Pons (tissue), 1 donor: ENCODE results near the gene EDA.
"Not testable (repeated sequence)": the region's sequence is repeated elsewhere in the genome, so short reads cannot be mapped to it uniquely, and the experiment has no call there.

Experiments
- DNase-seq: peaks from one replicate; pipeline ENCODE4 v3.0.0-alpha.2; 2016; ENCODE audit warnings: low spot score

Gene EDA

DNA sequence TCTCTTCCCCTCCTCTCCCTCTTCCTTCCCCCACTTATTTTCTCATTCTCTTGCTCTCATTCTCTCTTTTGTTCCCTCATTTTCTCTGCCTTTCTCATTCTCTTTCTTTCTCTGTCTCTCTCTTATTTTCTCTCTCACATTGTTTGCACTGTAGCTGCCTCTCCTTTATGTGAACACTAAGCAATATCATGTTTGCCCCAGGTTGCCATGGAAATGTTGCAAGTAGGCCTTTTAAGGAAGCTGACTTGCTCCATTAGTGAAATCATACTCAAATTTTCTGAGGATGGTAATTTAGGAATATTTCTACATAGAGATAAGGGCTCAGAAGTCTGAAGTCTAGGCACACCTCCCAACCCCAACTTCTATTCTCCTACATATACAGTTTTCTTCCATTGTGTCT, 130.1 kb downstream of the EDA start:
- DNase-seq = no peak

DNA sequence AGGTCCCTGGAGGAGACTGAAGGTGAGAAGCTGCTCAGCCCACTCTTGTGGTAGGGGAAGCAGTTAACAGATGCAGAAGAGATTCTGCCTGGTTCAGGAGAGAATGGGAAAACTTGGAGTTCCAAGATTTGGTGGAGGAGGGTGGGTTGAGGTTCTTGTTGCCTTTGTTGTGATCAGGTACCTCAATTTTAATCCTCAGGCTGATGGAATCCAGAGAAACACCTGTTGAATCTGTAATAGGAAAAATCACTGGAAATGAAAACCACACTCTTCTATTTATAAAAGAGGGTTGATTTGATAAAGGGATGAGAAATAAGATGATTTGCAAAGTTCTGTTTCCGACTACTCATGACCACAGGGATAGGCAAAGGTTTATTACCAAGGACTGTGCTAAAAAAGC, 132.1 kb downstream of the EDA start:
- no peak for DNase-seq

DNA sequence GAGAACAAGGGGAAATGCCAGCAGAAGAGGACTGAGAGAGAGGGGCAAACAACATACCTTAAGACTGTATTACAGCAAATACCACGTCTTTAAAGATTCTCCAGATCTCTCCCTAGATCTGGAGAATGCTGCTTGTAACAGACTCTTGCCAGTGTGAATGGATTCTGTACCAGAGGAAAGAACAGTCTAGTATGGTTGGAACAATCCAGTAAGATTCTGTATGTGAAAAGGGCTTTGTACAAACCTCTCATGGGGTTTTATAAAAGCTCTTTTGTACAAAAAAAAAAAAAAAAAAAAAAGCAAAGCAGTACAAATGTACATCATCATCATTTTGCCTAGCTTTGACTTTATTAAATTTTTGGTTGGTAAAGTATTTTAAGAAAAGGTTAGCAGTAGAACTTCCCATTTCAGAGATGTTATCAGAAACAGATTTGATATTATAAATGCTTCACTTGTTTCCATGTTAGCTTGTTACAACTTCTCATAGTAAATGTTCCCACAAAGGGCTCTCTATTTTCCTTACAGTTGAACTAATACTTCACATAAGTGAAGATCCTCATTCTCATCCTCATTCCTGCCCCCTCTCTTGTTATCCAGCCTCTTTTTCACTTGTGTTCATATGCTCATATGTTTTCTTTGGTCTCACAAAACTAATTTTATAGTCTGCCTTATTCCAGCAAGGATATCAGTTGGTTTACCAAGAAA, 144.2 kb downstream of the EDA start:
- DNase-seq = peak; percentile 82

- no peak for DNase-seq
Observed at GRCh38 chrX:69761633-69762032, 145.7 kb downstream of the EDA start.

DNA sequence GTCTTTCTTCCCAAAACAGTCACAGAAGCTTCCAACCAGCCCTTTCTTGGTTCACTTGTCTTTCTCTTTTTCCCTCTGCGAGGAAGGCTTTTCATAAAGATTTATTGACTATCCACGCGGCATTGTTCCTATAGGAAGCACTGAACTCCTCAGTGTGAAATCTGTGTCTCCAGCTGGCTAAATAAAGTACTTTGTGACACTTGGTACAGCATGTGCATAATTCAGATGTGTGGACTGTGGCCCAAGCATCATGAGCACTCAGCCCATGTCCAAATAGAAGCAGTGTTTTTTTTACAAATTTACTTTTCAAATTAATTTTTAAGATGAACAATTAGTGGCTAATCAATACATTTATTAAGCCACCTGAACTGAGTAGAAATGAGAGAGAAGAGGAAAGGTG, 146.4 kb downstream of the EDA start:
- no peak for DNase-seq

DNA sequence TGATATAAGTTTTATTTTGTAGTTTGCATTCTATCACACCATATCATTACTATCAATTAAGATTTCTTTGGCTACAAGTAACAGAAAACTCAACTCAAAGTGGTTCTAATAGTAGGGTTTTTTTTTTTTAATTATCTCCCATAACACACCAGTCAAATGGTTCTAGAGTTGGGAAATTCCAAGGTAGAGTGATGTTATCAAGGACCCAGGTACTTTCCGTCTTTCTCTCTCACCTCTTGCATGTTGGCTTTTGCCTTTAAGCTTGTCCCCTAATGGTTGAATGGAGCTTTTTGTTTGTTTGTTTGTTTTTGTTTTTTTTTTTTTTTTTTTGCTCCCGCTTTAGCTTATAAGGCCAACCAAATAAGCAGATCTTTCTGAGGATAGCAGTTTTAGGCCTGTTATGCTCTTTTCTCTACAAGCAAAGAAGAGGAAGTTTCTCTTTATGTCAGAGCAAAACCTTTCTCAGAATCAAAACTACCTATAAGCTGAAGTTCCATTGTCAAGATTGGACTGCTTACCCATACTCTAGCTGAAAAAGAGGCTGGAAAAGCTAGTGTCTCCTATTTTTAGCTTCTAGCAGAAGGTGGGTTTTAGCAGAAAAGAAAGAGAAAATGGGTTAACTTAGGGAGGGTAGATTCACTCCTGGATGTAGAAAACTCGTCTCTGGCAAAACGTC, 177.5 kb downstream of the EDA start:
- DNase-seq = no peak

GRCh38 chrX:69795702-69796101, 179.8 kb downstream of the EDA start:
- DNase-seq = no peak

DNA sequence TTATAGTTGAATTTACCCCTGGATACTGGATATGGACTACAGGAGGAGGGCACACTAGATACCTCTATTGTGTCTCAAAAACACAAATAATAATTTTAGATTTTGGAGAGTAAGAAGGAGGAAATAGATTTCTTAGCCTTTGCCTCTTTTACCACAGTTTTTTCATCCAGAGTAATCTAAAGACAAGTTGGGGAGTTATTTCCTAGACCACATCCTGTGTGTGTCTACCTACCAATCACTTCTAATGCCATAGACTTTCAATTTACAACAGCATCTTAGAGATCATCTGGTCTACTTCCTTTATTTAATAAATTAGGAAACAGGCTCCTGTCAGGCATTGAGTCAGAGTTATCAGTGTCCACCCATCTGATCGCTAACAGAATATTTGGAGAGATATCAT, 191.5 kb downstream of the EDA start:
- DNase-seq = no peak

- DNase-seq = no peak
Observed at GRCh38 chrX:69808375-69808774, 192.5 kb downstream of the EDA start.

- no peak for DNase-seq
Observed at GRCh38 chrX:69813677-69814076, 197.8 kb downstream of the EDA start.

- DNase-seq = no peak
Observed at GRCh38 chrX:69815063-69815462, 199.2 kb downstream of the EDA start.

DNA sequence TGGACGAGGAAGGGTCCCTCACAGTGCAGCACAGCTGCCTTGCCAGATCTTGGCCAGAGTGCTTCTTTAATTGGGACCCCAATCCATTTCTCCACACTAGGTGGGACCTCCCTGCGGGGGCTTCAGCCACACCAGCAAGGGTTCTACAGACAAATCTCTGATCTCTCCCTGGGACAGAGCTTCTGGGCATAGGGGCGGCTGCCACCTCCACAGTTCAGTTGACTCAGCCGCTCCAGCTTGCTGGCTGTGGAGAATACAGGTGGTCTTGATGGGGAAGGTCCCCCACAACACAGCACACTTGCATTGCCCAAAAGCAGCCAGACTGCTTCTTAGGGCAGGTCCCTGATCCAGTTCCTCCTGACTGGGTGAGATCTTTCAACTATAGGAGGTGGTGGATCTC, 199.6 kb downstream of the EDA start:
- no peak for DNase-seq

DNA sequence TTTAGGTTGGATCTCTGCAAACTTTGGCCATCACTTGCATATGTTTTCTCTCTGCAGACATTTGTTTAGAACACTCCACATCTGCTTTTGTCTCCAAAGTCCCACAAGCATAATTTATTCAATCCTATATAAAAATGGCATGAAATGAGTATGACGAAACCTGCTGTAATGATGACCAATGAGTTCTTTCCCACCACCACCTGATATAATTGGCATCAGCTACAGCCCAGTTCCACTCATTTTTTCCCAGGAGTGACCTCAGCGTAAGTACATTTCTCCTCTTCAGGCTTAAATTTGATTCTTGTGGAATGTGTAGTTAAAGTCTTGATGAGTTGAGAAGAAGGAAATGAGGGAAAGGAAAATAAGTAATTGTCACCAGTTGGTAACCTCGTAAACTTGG, 228.7 kb downstream of the EDA start:
- DNase-seq = no peak

GRCh38 chrX:69859999-69860398, 244.1 kb downstream of the EDA start:
- not testable (repeated sequence) for DNase-seq

DNA sequence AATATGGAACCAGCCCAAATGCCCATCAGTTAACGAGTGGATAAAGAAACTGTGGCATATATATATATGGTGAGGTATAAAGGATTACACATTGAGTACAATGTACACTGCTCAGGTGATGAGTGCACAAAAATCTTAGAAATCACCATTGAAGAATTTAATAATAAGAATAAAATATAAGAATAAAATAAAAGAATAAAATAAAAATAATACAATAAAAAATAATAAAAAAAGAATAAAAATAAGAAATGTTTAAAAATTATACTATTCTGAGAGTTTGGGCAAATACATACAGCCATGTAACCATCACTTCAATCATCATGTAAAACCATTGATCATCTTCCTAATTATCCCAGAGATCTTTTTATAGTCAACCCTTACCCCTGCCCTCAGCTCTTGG, 260.3 kb downstream of the EDA start:
- DNase-seq = no peak

- no peak for DNase-seq
Observed at GRCh38 chrX:69884210-69884609, 268.3 kb downstream of the EDA start.

DNA sequence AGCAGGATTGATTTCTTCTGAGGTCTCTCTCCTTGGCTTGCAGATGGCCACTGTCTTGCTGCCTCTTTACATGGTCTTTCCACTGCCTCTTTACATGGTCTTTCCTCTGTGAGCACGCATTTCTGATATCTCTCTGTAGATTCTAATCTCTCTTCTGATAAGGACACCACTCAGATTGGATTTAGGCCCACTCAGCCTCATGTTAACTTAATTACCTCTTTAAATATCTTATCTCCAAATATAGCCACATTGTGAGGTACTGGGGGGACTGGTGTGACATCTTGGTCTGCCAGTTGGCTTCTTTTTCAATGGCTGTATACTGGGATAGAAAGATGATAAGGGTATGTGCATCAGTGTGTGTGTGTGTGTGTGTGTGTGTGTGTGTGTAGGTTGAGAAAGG, 280.1 kb downstream of the EDA start:
- DNase-seq = no peak

DNA sequence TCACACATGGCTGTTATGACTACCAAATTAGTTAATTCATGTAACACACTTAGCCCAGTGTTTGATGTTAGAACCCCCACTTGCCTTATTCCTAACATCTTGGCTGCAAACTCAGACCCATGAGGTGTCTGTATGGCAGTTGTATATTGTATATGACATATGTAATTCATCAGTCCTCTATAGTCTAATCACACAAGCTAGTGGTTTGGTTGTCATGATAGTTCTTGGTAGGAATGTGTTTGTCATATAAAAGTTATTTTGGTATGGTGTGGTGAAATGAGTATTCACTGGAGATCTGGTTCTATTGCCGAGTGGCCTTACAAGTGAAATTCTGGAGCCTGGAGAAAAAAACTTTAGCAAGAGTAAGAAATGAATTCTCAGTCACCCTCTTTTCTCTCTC, 284.6 kb downstream of the EDA start:
- DNase-seq = no peak

DNA sequence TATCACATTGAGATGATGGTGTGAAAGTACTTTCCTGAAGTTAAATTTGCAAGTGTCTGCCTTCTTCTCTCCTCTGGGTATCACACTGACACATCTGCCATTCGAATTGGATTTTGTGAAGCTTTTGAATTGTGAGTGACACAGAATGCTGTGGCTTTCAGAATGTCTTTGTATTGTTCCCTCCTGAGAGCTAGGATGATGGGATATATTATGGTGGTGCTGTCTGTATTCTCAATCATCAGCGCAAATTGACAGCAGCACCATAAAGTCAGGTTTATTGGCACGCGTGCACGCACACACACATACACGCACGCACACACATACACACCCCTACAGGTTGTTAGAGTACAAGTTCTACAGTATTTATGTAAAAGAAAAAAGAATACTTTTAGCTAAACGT, 290.5 kb downstream of the EDA start:
- DNase-seq = no peak

GRCh38 chrX:69914781-69915180, 298.9 kb downstream of the EDA start:
- DNase-seq = no peak

GRCh38 chrX:69919749-69920148, 303.8 kb downstream of the EDA start:
- DNase-seq = no peak

GRCh38 chrX:69932323-69932722, 316.4 kb downstream of the EDA start:
- DNase-seq = no peak

DNA sequence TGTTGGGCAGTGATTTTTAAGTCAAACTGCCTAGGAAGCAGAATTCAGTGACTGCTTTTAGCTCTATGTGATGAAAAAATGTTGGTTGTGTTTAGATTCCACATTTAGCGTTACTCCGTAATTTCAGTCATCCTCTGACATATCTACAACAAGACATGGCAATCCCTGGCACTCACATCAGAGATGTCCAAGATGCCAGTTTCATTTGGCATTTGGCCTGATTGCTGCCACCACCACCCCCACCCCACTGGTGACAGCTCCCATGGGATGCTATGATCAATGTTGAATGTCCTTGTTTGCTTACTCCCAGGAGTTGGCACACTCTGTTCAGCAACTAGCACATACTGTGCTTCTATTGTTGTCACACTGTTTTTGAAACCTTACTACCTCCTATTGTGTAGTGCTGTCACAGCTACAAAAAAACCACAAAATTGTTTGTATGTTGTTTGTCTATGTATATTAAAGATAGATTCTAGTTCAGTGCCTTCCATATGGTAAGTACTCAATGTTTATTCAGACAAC, 332.4 kb downstream of the EDA start:
- DNase-seq = no peak

DNA sequence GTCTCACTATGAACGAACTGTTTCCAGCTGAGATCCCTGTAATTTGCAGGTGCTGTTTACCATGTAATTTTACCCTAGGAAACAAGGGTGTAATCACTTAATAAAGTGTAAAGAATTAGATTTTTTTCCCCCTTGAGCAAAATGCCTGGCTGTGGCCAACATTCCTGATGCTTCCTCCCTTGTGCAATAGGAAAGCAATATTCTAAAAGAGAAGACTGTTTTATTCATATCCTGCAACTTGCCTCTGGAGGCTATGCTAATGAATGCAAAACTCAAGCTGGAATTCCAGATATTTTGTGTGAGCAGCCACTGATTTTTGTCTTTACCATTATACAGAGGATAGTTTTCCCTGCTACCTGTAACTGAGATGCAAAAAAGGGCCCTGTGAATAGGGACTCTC, 335.8 kb downstream of the EDA start:
- no peak for DNase-seq
